Testis (tissue), 3 donors: ENCODE data around the gene PRUNE2. TPM values are rescaled to one million over a fixed set of nuclear protein-coding genes. Genes with fewer than 3 reads are reported as not detected.

Experiments
- DNase-seq: peaks from one replicate; pipeline ENCODE4 v3.0.0-alpha.2; 2019
- H3K27ac ChIP-seq, 2 donors: fragments of 200-600 bp; sonication (generic); one replicate each; pipeline ENCODE4 v1.5.1; 2019
- H3K27me3 ChIP-seq: fragments of 200-600 bp; sonication (generic); one replicate; pipeline ENCODE4 v1.5.1; 2019
- H3K36me3 ChIP-seq: fragments of 200-600 bp; sonication (generic); one replicate; pipeline ENCODE4 v1.5.1; 2017; ENCODE audit warnings: low read depth; ENCODE audit errors: missing control alignments
- H3K4me1 ChIP-seq: fragments of 200-600 bp; sonication (generic); one replicate; pipeline ENCODE4 v1.5.1; 2019
- H3K4me3 ChIP-seq, 2 donors: fragments of 200-600 bp; sonication (generic); one replicate each; pipeline ENCODE4 v1.5.1; 2017 to 2019
- H3K9me3 ChIP-seq: fragments of 200-600 bp; sonication (generic); one replicate; pipeline ENCODE4 v1.5.1; 2017
- CTCF ChIP-seq, 3 experiments: fragments of 450-650 bp in 2 of 3; fragments of 200-600 bp in 1 of 3; sonication (generic) in 1 of 3; IDR thresholded peaks; one replicate each; pipeline ENCODE4 v1.5.1; 2016 to 2019; ENCODE audit warnings: antibody characterized with exemption in 3 of 3, mild to moderate bottlenecking in 2 of 3, moderate library complexity in 1 of 3
- POLR2A ChIP-seq: fragments of 450-650 bp; IDR thresholded peaks from one replicate; pipeline ENCODE4 v1.6.1; 2017; ENCODE audit warnings: antibody characterized with exemption, mild to moderate bottlenecking, moderate library complexity
- WGBS, 2 donors: methylation state at CpG; one replicate each; pipeline ENCODE4 v1.1.5; 2018; 5-methylcytosine and 5-hydroxymethylcytosine counted together
- intact Hi-C: fragments of 100-400 bp; cut with DNase I; formaldehyde crosslinking; loops from one replicate; pipeline ENCODE4 v1.15.1; 2023; ENCODE audit warnings: low total_unique reads
- polyA plus RNA-seq: library from polyadenylated mRNA; stranded (reverse); fragments of 350-450 nt; fragmentation: Illumina TruSeq; extraction: RNeasy Lipid Tissue Mini Kit (QIAGEN cat#74804); gene quantifications from one replicate; pipeline ENCODE4 v1.2.3, GENCODE V29; 2014; ENCODE audit warnings: low read depth, low replicate concordance; ENCODE audit not compliant: insufficient read depth
- total RNA-seq, 2 donors: library from RNA; depleted of rRNA; stranded (reverse); fragments of >200 nt; gene quantifications; one replicate each; pipeline ENCODE4 v1.2.3, GENCODE V29; 2016

Gene PRUNE2
- total and polyA plus RNA-seq, 3 donors from 2014 or later, result 15.8 to 19.3 (median 17.2) TPM

GRCh38 chr9:76693912-76694311 lies 212.0 kb downstream of the PRUNE2 start:
- DNase-seq, result no peak
- WGBS, 2 donors, result 79 to 88% methylated on average over 5 of the region's 5 CpGs
- intact Hi-C loops, result no loop called here
- H3K27me3 ChIP-seq, result no peaks in the 10 kb centered on the region
- H3K4me1 ChIP-seq, result no peaks in the 10 kb centered on the region
- TF ChIP-seq CTCF (IDR thresholded peaks at IDR 0.05), result no peak
- no peak for TF ChIP-seq POLR2A
- no peak overlapping the region for H3K4me3 ChIP-seq
- no peaks in the 10 kb centered on the region for H3K36me3 ChIP-seq
- no peaks in the 10 kb centered on the region for H3K9me3 ChIP-seq
- H3K27ac ChIP-seq, result no peak overlapping the region

- no peaks in the 10 kb centered on the region for H3K36me3 ChIP-seq
- intact Hi-C loops, result no loop called here
- no peak for DNase-seq
- TF ChIP-seq POLR2A (no peak), CTCF (IDR thresholded peaks at IDR 0.05) (no peak)
- no peak overlapping the region for H3K27ac ChIP-seq
- no peaks in the 10 kb centered on the region for H3K9me3 ChIP-seq
- no peaks in the 10 kb centered on the region for H3K4me1 ChIP-seq
- 68 to 78% methylated on average over 9 of the region's 9 CpGs for WGBS, 2 donors
- no peak overlapping the region for H3K4me3 ChIP-seq
- no peaks in the 10 kb centered on the region for H3K27me3 ChIP-seq
Measured at GRCh38 chr9:76692458-76693129, 213.3 kb downstream of the PRUNE2 start.

GRCh38 chr9:76691517-76692313 lies 214.2 kb downstream of the PRUNE2 start:
- no peaks in the 10 kb centered on the region for H3K36me3 ChIP-seq
- 15 to 26% methylated on average over 13 of the region's 13 CpGs for WGBS, 2 donors
- intact Hi-C loops, result no loop called here
- TF ChIP-seq CTCF (IDR thresholded peaks at IDR 0.05), result no peak
- TF ChIP-seq POLR2A, result no peak
- no peaks in the 10 kb centered on the region for H3K9me3 ChIP-seq
- H3K4me3 ChIP-seq, result peak overlapping the region in 1 of 2 donors; percentile 17
- no peak overlapping the region for H3K27ac ChIP-seq
- no peak for DNase-seq
- H3K27me3 ChIP-seq, result no peaks in the 10 kb centered on the region
- no peaks in the 10 kb centered on the region for H3K4me1 ChIP-seq

- no peak for DNase-seq
- H3K4me1 ChIP-seq, result no peaks in the 10 kb centered on the region
- H3K27me3 ChIP-seq, result no peaks in the 10 kb centered on the region
- intact Hi-C loops, result no loop called here
- 81 to 82% methylated on average over 5 of the region's 5 CpGs for WGBS, 2 donors
- H3K4me3 ChIP-seq, result no peak overlapping the region
- no peaks in the 10 kb centered on the region for H3K36me3 ChIP-seq
- H3K9me3 ChIP-seq, result no peaks in the 10 kb centered on the region
- TF ChIP-seq POLR2A (no peak), CTCF (IDR thresholded peaks at IDR 0.05) (no peak)
- no peak overlapping the region for H3K27ac ChIP-seq
Measured at GRCh38 chr9:76690973-76691370, 214.9 kb downstream of the PRUNE2 start.
